ENCODE data around the gene RASA4B.
"Not testable (repeated sequence)": the region's sequence is repeated elsewhere in the genome, so short reads cannot be mapped to it uniquely, and the experiment has no call there.

Gene RASA4B

GRCh38 chr7:102510575-102510974 lies 7.0 kb downstream of the RASA4B start:
- not testable (repeated sequence) for DNase-seq

GRCh38 chr7:102507410-102508088 lies 10.0 kb downstream of the RASA4B start:
- DNase-seq = not testable (repeated sequence)

- DNase-seq = not testable (repeated sequence)
Measured at GRCh38 chr7:102505298-102506185, 12.0 kb downstream of the RASA4B start.

- DNase-seq = not testable (repeated sequence)
Measured at GRCh38 chr7:102503141-102503540, 14.4 kb downstream of the RASA4B start.

- not testable (repeated sequence) for DNase-seq
Measured at GRCh38 chr7:102498321-102498720, 19.3 kb downstream of the RASA4B start.

- not testable (repeated sequence) for DNase-seq
Measured at GRCh38 chr7:102497308-102497707, 20.3 kb downstream of the RASA4B start.

- peak; percentile 0 for DNase-seq
Measured at GRCh38 chr7:102496861-102497260, 20.7 kb downstream of the RASA4B start.

- not testable (repeated sequence) for DNase-seq
Measured at GRCh38 chr7:102494473-102495149, 23.0 kb downstream of the RASA4B start.

- DNase-seq = not testable (repeated sequence)
Measured at GRCh38 chr7:102494026-102494425, 23.6 kb downstream of the RASA4B start.

GRCh38 chr7:102493220-102493935 lies 24.2 kb downstream of the RASA4B start:
- not testable (repeated sequence) for DNase-seq

- DNase-seq = not testable (repeated sequence)
Measured at GRCh38 chr7:102490529-102491075, 27.0 kb downstream of the RASA4B start.

GRCh38 chr7:102484317-102484716 lies 33.3 kb downstream of the RASA4B start:
- not testable (repeated sequence) for DNase-seq

- DNase-seq = not testable (repeated sequence)
Measured at GRCh38 chr7:102481962-102482361, 35.6 kb downstream of the RASA4B start.

- not testable (repeated sequence) for DNase-seq
Measured at GRCh38 chr7:102479982-102480637, 37.5 kb downstream of the RASA4B start.

- not testable (repeated sequence) for DNase-seq
Measured at GRCh38 chr7:102479209-102479584, 38.4 kb downstream of the RASA4B start.

- peak; percentile 85 for DNase-seq
Measured at GRCh38 chr7:102478314-102479208, 39.0 kb downstream of the RASA4B start, which contains the start of gene POLR2J. POLR2J (minus strand) TSS chr7:102478922; CDS start chr7:102478860, 62 bp downstream.

- DNase-seq = not testable (repeated sequence)
Measured at GRCh38 chr7:102474736-102475435, 42.7 kb downstream of the RASA4B start.

GRCh38 chr7:102474116-102474515 lies 43.5 kb downstream of the RASA4B start:
- DNase-seq = not testable (repeated sequence)

GRCh38 chr7:102473271-102473991 lies 44.1 kb downstream of the RASA4B start:
- no peak for DNase-seq
